Esophagus squamous epithelium (tissue), 4 donors: Measurements from ENCODE around the gene PDGFRA.

Experiments
- CTCF ChIP-seq, 6 experiments: fragments of 450-650 bp in 4 of 6; fragments of 200-600 bp in 2 of 6; sonication (generic) in 2 of 6; IDR thresholded peaks; one replicate each; pipeline ENCODE4 v1.5.1; 2016 to 2019; ENCODE audit warnings: antibody characterized with exemption in 6 of 6, mild to moderate bottlenecking in 4 of 6, moderate library complexity in 4 of 6
- POLR2A ChIP-seq, 4 donors: fragments of 450-650 bp; IDR thresholded peaks; one replicate each; pipeline ENCODE4 v1.6.1; 2017; ENCODE audit warnings: antibody characterized with exemption in 4 of 4, mild to moderate bottlenecking in 4 of 4, moderate library complexity in 3 of 4

DNA sequence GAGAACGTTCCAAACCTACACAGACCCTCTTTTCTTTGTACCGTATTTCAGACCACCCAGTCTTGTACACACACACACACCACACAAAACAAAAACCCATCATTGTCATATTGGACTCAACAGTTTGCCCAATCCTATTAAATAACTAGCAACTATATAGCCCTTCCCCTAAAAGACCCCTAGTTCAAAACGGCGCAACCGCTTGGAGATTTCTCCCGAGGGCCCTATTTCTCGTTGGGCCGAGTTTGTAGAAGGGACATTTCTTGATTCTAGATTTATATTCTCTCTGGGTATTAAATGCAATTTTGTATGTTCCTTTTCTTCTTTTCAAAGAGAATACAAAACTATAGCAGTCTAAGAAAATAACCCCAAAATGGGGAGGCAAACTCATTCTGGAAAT, 547 bp upstream of the PDGFRA start:
- TF ChIP-seq CTCF (IDR thresholded peaks at IDR 0.05) (no peak), POLR2A (IDR thresholded peaks at IDR 0.05) (no peak)
